GM19324 (cell line): ENCODE measurements around the gene PRKCE.
"Not testable (repeated sequence)": the region's sequence is repeated elsewhere in the genome, so short reads cannot be mapped to it uniquely, and the experiment has no call there.

Source experiments
- ATAC-seq: cut with Tn5 transposase; IDR thresholded peaks from one replicate; pipeline ENCODE4 v1.9.1; 2021; ENCODE audit warnings: mild to moderate bottlenecking, moderate library complexity; ENCODE audit not compliant: unreplicated experiment, low FRiP score

PRKCE gene

GRCh38 chr2:46188041-46188716, 536.7 kb downstream of the PRKCE start:
- no peak for ATAC-seq

GRCh38 chr2:46193356-46193755, 541.9 kb downstream of the PRKCE start:
- no peak for ATAC-seq

- no peak for ATAC-seq
Observed at GRCh38 chr2:46193855-46194254, 542.4 kb downstream of the PRKCE start.

DNA sequence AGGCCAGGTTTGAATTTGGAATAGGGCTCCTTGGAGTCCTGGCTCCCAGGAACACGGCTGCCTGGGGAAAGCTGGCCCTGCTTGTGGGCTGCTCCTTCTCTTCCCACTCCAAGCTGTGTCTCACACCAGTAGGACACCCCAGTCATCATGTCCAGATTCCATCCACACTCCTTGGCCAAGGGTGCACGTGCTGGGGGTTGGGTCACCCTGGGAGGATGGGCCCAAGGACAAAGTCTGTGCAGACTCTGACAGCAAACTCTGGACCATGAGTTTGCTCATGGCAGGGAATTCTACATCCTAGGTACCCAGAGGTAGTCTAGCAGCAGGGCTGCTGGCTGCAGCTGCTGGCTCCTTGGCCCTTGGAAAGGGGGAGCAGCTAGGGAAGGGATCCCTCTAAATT, 543.4 kb downstream of the PRKCE start:
- ATAC-seq = no peak

DNA sequence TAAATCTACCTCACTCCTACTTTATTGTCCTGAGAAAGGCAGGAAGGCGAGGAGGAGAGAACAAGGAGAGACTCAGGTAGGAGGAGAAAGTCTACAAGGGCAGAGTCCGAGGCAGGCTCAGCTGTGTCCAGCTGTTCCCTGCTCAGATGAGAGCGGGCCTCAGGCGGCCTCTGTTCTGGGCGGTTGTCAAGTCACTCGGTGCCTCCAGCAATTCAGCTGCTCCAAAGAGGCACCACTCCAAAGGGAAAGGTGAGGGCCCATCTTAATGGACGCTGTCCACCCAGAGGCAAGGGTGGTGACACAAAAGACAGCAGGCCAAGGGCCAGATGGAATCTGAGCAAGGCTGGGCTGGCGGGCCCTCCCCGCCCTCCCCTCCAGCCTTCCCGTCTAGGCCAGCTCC, 544.3 kb downstream of the PRKCE start:
- ATAC-seq = no peak

DNA sequence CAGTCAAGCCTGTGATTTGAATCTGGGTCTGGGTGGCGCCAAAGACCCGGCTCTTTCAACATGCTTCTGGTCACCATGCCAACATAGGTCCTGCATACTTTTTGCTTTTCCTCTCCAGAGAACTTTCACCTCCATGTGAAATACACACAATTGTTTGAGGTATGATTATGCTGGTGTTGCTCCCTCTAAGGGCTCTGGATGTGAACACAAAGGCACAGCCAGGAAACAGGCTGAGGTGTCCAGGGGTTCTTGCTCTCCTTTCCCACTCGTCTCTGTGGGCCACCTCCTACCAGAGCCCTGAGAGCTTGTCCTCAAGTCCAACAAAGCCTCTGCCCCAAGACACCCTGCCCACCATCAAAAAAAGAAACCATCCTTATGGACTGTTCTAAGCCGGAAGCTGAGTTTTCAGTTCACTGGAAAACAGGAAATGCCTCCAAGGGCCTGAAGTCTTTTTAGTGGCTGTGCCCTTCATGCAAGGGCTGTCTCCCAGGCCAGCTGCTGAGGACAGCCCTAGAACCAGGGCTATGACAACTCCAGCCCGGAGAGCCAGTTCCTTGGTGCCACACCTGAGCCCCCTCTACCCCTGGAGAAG, 545.5 kb downstream of the PRKCE start:
- ATAC-seq = no peak

- ATAC-seq = no peak
Observed at GRCh38 chr2:46197672-46198071, 546.2 kb downstream of the PRKCE start.

DNA sequence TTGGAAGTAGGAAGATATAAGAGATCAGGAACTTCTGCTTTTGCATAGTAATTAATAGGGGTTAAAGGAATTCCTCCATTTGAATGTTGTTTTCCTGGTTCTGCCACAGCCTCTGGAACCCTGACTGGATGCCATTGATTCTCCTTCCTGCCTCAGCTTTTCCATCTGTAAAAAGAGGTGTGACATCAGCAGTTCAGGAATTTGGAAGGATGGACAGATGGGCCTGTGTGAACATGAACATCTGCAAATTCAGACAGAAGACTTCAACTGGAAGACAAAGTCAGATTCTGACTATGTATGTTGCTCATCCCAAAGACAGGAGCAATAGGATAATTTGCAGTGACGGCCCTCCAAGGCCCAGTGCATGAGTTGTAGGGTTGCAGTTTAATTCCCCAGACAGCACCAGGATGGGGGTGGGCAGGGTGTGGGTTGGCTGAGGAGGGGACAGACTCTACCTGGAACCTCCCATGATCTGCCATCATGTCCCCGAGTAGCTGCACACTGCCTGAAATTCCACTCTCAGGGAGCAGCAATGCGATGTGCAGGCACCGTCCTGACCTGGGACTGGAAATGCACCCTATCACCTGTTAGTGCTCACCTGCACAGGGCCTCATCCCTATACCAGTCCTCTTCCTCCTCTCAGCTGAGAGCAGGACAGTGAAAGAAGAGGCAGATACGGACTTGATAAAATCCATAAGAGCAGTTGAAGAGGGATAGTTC, 546.8 kb downstream of the PRKCE start:
- ATAC-seq = no peak

- ATAC-seq = no peak
Observed at GRCh38 chr2:46198966-46199365, 547.5 kb downstream of the PRKCE start.

DNA sequence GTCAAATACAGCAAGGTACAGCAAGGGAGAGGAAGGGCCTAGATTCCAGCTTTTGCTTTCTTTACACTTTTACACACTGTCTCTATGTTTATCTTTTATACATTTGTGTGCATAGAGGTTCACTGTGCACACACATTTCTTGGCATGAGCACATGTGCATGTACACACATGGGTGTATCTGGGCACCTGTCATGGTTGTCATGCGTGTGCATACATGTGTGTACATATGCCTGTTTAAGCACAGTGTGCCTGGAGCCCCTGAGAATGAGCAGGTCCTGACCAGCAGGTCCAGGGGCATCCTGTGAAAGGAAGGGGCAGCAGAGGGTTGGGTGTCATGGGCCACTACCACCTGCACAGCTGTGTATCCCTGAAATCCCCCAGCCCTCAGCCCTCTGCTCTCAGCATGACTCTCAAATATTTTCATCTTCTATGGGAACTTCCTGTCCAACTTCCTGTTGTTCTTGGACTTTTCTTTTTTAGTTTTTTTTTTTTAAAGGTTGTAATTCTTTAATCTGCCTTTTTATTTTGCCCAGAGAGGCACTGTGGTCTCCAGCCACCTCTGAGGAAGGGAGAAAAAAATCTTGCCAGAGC, 548.7 kb downstream of the PRKCE start:
- ATAC-seq = no peak

GRCh38 chr2:46200861-46201605, 549.6 kb downstream of the PRKCE start:
- no peak for ATAC-seq

DNA sequence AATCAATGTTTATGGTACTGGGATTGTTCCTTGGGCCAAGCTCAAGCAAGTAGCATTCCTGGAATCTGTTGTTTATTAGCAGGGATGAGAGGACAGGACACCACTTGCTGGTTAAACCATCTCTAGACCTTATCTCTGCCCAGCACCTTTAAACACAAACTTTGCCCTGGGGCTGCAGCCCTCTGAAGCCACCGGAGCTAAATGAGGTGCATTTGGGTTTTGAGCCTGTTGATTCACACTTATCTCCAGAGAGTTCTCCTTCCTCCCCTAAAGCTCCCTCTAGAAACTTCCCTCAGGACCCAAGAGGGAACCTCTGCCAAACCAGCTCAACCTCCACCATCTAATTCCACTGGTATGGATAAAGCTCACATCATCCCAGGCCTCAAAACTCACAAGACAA, 551.0 kb downstream of the PRKCE start:
- no peak for ATAC-seq

DNA sequence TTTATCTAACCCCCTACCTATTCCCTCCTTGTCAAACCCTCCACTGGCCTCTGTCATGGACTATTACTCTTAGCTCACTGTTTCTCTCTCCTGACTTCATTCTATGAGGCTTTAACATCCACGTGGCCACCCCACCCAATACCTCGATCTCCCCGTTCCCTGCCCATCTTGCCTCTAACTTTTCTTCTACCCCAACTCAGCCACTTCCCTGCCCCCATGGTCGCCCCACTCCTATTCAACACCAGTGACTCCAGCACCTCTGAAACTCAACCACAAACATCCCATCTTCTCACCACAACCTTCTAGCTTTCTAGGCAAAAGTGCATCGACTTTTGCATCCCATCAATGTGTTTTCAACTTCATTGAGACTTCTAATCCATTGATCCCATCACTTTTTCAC, 551.5 kb downstream of the PRKCE start:
- no peak for ATAC-seq

DNA sequence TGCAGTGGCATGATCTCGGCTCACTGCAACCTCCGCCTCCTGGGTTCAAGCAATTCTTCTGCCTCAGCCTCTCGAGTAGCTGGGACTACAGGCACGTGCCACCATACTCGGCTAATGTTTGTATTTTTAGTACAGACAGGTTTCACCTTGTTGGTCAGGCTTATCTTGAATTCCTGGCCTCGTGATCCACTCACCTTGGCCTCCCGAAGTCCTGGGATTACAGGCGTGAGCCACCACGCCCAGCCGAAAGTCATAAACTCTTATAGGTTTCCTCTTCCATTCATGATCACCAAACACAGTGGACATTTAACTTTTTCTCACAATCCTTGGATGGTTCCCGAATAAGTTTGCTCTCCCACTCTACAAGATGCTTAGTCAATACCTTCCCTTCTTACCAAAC, 552.2 kb downstream of the PRKCE start:
- not testable (repeated sequence) for ATAC-seq

DNA sequence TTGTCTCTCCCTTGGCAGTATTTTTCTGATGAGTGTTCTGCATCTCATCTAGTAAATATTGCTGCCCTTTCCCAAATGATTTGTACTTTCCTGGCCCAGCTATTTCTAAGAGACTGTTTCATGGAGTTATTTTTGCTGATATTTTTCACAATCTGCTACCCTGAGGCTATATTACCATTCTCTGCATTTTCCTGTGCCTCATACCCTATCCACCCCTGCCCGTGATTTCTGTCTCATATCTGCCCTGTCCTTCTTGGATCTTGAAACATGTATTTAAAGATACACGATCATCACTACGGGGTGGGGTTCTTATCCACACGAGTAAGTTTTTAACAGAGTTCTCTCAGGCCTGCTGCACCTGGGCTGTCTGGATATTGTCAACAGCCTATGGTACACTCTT, 556.1 kb downstream of the PRKCE start:
- ATAC-seq = no peak

DNA sequence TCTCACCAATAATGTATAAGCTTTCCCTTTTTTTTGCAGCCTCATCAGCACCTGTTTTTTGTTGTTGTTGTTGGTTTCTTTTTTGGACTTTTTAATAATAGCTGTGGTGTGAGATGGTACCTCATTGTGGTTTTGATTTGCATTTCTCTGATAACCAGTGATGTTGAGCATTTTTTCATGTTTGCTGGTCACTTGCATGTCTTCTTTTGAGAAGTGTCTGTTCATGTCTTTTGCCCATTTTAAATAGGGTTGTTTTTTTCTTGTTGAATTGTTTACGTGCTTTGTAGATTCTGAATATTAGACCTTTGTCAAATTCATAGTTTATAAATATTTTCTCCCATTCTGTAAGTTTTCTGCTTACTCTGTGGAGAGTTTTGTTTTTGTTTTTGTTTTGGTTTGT, 557.3 kb downstream of the PRKCE start:
- no peak for ATAC-seq

GRCh38 chr2:46210063-46210462, 558.6 kb downstream of the PRKCE start:
- ATAC-seq = no peak

DNA sequence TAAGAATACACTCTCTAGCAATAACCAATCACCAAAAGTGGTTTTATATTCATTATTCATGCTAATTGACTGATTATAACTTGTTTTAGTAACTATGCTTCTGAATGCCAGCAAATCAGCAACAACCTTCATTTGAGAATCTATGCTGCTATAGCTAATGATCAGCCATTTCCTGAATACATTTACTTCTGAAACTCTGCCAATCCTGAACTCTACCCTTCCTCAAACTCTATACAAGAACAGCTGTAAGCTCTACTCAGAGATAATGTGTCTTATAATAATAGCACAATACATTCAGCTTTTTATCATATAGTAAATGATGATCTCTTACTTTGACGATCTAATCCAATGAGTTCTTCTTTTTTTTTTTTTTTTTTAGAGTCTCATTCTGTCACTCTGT, 560.0 kb downstream of the PRKCE start:
- no peak for ATAC-seq

GRCh38 chr2:46213906-46214305, 562.4 kb downstream of the PRKCE start:
- ATAC-seq = no peak

DNA sequence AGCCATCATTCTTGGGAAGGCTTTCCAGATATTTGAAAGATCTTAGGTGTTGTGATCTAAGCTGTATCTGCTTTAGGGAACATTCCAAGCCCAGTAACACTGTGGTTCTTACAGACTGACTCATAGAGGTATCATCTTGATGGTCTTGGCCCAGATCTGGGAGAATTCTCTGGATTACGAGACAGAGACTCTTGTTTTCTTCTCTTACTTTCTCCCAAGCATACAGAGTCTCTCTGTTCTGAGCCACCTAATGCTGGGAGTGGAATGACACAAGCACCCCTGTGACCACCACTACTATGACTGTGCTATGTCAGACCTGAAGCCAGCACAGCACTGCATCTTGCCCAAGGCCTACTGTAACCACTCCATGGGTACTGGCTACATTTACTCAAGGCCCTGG, 564.7 kb downstream of the PRKCE start:
- no peak for ATAC-seq

- ATAC-seq = not testable (repeated sequence)
Observed at GRCh38 chr2:46223514-46223913, 572.0 kb downstream of the PRKCE start.
